GM19193 (cell line): Measurements from ENCODE around the gene ARMC6.

ENCODE experiments used
- POLR2A ChIP-seq: IDR thresholded peaks from 4 replicates; pipeline ENCODE4 v1.6.1; 2011; ENCODE audit not compliant: insufficient read depth, insufficient read length; ENCODE audit errors: extremely low read depth

ARMC6 gene

DNA sequence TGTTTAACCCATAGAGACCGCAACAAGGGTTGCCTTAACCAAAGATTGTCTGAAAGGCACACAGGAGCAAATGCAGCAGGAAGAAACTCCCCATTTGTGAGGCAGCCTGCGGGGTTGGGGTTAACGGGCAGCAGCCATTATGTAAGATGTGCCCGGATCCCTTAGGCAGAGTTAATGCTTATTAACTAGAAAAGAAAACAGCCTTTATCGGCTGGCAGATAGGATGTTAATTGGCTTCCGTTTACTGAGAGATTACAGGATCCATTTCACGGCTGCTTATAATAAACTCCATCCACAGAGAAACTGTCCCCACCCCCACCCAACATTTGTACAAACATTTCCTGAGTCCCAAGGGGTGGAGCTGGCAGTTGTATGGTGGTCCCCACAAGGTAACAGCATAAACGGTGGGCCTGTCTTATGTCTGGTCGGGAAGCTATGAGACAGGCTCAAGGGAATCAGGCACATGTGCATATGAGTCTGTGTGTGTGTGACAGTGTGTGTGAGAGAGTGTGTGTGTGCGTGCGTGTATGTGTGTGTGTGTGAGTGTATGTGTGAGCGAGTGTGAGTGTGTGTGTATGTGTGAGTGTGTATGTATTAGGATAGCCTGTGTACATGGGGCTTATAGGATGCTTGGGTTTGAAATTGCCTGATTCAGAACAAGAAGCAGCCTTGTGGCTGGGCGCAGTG is 40.9 kb downstream of the ARMC6 start:
- TF ChIP-seq POLR2A, result no peak

DNA sequence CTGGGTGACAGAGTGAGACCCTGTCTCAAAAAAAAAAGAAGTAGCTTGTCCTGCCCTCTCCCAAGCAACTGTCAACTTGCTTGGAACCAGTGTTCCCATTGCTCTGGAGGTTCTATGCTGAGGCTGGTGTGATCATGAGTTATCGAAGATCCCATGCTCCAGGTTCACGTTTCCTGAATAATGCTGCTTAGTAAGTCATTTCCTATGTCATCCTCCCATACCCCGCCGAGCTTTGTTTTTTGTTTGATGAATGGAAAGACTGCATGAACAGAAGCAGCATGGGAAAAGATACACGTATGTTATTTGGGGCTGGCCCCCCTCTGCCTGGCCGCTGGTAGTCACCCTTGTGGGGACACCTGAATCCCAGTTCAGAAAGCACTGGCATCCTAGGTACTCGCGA is 41.7 kb downstream of the ARMC6 start:
- TF ChIP-seq POLR2A, result no peak

DNA sequence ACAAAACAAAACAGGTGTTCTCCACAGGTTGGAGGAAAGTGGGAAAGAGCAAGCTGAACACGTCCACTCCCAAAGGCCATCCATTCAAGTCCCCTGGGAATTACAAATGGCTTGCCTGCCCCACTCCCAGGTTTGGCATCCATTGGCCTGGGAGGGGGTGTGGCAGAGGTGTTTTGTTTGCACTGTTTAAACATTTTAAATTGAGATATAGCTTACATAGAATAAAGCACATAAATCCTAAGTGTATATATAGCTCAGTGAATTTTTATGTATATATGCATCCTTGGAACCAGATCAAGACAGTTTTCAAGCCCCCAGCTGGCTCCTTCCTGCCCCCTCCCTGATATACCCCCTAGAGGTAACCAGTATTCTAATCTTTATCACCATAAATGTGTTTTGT is 43.1 kb downstream of the ARMC6 start:
- no peak for TF ChIP-seq POLR2A

DNA sequence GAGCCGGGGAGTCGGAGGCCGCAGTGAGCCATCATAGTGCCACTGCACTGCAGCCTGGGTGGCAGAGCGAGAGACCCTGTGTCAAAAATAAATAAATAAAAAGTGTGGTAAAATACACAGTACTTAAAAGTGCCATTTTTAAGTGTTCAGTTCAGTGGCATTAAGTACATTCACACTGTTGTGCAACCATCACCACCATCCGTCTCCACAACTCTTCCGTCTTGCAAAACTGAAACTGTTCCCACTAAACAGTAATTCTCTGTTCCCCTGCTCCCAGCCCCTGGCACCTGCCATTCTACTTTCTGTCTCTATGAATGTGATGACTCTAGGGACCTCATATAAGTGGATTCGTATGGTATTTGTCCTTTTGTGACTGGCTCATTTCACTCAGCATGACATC is 43.7 kb downstream of the ARMC6 start:
- TF ChIP-seq POLR2A, result no peak

DNA sequence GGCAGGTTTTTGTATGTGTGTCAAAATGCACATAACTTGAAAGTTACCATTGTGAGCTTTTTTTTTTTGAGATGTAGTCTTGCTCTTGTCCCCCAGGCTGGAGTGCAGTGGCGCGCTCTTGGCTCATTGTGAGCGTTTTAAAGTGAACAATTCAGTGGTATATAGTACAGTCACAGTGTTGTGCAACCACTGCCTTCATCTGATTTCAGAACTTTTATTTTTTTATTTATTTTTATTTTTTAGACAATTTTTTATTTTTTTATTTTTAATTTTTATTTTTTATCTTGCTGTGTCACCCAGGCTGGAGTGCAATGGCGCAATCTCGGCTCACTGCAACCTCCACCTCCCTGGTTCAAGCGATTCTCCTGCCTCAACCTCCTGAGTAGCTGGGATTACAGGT is 45.4 kb downstream of the ARMC6 start:
- TF ChIP-seq POLR2A, result no peak

DNA sequence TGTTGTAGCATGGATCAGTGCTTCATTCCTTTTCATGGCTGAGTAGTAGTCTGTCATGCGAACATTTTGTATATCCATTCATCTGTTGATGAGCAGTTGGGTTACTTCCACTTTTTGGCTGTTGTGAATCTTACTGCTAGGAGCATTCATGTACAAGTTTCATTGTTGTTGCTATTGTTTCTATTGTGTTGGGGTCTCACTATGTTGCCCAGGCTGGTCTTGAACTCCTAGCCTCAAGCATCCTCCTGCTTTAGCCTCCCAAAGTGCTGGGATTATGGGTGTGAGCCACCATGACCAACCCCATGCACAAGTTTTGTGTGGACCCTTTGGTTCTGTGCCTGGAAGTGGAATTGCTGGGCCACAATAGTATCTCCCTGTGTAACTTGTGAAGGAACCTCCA is 46.2 kb downstream of the ARMC6 start:
- no peak for TF ChIP-seq POLR2A

DNA sequence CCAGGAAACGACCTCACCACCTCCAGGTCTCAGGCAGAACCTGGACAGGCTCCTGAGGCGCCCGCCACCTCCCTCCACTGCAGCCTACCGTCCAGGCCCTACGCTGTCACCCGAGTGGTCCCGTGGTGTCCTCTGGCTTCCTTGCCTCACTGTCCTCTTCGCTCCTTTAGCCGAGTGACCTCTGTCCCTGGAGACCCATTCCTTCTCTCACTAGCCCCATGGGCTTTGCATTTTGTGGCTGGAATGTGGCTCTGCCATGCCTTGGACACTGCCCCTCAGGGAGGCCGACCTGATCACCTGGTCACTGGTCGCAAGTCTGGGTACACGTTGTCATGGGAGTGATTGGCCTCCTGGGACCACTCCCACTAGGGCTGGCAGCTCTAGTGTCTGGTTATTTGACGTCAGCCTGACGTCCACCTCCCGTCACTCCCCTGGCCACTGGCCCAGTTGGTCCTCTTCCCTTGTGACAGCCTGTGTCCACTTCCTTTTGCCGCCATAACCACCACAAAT is 48.3 kb downstream of the ARMC6 start:
- TF ChIP-seq POLR2A, result no peak

DNA sequence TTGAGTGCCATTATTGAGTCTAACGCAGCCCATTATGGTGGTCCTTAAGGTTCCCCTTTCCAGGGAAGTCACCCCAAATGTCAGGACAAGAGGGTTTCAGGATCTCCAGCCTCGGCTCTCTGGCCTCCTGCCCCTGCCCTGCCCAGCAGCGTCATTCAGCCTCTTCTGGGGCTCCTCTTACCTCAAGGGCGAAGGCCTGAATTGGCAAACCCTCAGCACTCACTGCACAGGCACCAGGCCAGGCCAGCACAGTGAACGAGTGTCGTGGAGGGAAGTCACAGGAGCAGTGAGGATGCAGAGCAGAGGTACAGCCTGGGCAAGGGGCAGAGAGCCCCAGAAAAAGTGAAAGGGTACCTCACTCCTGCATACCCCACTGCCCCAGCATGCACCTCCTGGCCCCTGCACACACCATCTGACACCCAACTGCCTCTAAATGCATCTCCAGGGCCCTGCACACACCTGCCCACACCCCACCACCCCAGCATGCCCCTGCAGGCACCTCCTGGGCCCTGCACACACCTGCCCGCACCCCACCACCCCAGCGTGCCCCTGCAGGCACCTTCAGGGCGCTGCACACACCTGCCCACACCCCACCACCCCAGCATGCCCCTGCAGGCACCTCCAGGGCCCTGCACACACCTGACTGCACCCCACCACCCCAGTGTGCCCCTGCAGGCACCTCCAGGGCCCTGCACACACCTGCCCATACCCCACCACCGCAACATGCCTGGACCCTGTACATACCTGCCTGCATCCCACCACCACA is 50.2 kb downstream of the ARMC6 start:
- no peak for TF ChIP-seq POLR2A

DNA sequence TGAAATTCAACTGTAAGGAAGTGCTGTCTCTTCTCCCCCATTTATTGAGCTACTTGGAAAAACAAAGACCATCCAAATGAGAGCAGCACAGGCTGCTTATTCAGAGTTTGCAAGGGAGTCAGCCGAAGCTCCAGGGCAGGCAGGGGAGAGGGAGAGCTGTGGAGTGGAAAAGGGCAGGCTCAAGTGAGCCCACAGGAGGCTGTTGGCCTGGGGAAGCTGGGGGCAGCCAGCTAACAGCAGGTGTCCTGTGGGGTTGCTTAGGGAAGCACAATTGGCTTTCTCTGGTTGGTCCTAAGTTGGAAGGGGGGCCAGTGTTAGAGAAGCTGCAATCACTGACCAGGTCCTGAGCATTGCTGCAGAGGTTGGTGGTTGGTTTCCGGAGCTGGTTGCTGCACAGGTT is 54.3 kb downstream of the ARMC6 start:
- TF ChIP-seq POLR2A, result no peak

DNA sequence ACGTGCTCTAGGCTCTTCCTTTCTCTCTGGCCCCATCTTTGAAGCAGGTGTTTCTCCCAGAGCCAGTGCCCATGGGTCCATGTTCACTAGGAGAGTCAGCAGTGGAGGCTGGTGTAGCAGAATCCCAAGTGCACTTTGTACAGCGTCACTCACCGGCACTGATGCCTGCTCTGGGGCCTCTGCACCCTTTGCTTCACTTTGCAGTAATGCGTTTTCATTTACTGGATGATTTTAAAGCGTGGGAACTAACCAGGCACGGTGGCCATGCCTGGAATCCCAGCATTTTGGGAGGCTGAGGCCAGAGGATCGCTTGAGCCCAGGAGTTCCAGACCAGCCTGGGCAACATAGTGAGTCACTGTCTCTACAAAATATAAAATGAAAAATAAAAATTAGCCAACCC is 61.1 kb downstream of the ARMC6 start:
- TF ChIP-seq POLR2A, result no peak

DNA sequence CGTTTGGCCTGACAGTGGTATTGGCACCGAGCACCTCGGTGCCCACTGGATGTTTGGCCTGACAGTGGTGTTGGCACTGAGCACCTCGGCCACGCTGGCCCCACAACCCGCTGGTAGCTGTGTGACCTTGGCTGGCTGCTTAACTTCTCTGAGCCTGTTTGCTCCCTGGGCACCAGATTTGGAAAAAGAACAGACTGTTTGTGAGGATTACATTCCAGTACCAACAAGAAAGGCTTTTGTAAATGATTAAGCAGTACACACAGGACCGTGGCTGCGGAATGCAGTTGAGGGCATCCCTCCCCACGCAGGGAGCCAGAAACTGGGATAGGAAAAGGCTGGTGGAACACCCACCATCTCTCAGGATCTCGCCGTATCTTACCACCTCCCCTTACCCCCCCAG is 62.3 kb downstream of the ARMC6 start:
- TF ChIP-seq POLR2A, result no peak

DNA sequence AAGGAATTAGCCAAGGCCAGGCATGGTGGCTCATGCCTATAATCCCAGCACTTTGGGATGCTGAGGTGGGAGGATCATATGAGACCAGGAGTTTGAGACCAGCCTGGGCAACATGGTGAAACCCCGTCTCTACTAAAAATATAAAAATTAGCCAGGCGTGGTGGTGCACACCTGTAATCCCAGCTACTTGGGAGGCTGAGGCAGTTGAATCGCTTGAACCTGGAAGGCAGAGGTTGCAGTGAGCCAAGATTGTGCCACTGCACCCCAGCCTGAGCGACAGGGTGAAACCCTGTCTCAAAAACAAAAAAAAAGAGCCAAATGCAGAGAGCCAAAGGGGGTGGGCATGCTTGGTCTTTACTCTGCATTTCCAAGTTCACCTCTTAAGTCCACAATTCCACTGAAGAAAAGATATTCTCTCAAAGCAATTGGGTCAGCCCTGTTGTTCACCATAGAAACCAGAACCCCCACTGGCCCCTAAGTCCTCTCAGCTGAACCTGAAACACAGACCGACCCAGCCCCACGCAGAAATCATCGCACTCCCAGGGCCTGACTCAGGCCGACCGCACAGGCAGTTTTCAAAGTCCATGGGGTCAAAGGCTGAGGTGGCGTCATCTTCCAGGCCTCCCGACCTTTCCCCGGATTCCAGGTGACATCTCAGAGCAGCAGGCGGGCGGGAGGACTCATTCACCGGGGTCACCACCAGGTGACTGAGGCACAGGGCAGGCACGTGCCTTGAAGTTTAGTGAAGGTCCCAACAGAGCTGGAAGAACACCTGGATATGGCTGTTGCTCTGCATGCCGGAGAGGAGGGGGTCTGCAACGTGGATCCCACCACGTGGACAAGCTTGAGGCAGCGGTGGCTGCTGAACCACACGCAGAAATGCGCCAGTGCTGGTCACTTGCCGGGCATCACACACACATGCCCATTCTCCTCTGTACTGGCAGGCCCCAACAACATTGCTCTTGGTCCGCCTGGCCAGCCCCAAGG is 63.5 kb downstream of the ARMC6 start:
- no peak for TF ChIP-seq POLR2A

DNA sequence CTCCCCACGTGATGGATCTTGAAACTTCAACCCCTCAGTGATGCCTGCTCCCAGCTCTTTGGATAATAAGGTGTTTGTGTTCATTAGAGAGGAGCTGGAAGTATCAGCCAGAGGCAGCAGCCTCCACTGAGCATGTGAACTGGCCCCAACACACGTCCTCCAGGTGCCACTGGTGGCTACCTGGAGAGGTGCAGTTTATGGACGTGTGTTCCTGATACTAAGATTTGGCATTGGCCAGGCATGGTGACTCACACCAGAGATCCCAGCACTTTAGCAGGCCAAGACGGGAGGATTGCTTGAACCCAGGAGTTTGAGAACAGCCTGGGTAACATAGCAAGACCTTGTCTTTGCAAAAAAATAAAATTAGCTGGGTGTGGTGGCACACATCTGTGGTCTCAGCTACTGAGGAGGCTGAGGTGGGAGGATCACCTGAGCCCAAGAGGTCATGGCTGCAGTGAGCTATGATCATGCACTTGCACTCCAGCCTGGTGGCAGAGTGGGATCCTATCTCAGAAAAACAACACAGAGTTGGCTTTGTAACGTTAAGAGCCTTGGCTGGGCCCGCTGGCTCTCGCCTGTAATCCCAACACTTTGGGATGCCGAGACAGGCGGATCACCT is 64.8 kb downstream of the ARMC6 start:
- no peak for TF ChIP-seq POLR2A
